Loucy (cell line): ENCODE data around the gene ANO10.

Source experiments
- EZH2phosphoT487 ChIP-seq: fragments of 200-600 bp; IDR thresholded peaks from 2 replicates; pipeline ENCODE4 v1.6.1; 2018; ENCODE audit warnings: antibody characterized with exemption, mild to moderate bottlenecking, moderate library complexity, borderline replicate concordance
- TF ChIP-seq, protein P1 (sequence below): fragments of 200-600 bp; sonication (generic); conservative IDR thresholded peaks from 2 replicates; pipeline ENCODE4 v1.5.1; 2014; ENCODE audit warnings: mild to moderate bottlenecking, antibody characterized with exemption, low read length

DNA sequence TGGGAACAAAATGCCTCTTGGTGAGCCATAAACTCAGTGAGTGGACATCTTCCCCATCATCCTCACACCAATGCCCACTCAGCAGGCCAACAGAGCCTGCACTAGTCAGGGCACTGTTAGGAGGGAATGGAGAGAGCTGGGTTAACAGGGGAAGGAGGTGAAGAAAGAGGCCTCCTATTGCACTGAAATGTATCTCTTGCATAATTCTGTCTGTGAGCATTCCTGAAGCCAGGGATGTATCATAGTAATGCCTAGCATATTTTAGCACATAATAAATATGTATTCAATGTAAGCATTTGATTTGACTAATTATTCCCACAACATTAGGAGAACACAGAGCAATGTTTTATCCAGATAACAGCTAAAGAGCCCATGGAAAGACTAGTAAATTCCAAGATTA is 81.2 kb downstream of the ANO10 start:
- TF ChIP-seq, protein P1, sequence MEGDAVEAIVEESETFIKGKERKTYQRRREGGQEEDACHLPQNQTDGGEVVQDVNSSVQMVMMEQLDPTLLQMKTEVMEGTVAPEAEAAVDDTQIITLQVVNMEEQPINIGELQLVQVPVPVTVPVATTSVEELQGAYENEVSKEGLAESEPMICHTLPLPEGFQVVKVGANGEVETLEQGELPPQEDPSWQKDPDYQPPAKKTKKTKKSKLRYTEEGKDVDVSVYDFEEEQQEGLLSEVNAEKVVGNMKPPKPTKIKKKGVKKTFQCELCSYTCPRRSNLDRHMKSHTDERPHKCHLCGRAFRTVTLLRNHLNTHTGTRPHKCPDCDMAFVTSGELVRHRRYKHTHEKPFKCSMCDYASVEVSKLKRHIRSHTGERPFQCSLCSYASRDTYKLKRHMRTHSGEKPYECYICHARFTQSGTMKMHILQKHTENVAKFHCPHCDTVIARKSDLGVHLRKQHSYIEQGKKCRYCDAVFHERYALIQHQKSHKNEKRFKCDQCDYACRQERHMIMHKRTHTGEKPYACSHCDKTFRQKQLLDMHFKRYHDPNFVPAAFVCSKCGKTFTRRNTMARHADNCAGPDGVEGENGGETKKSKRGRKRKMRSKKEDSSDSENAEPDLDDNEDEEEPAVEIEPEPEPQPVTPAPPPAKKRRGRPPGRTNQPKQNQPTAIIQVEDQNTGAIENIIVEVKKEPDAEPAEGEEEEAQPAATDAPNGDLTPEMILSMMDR, result no peak
- no peak for TF ChIP-seq EZH2phosphoT487
